Ascending aorta (tissue), 2 donors: Measurements from ENCODE around the gene MAGEA9. TPM values are rescaled to one million over a fixed set of nuclear protein-coding genes. Genes with fewer than 3 reads are reported as not detected.

Experiments used
- DNase-seq, 2 donors: peaks; one replicate each; pipeline ENCODE4 v3.0.0-alpha.2; 2019; ENCODE audit warnings: low spot score in 2 of 2
- H3K27ac ChIP-seq, 2 donors: fragments of 200-600 bp; sonication (generic); one replicate each; pipeline ENCODE4 v1.5.1; 2016 to 2017; ENCODE audit warnings: mild to moderate bottlenecking in 1 of 2
- H3K27me3 ChIP-seq: fragments of 200-600 bp; sonication (generic); one replicate; pipeline ENCODE4 v1.5.1; 2017
- H3K36me3 ChIP-seq, 2 donors: fragments of 200-600 bp; sonication (generic); one replicate each; pipeline ENCODE4 v1.5.1; 2016
- H3K4me1 ChIP-seq, 2 donors: fragments of 200-600 bp; sonication (generic); one replicate each; pipeline ENCODE4 v1.5.1; 2016 to 2017; ENCODE audit warnings: mild to moderate bottlenecking in 1 of 2
- H3K4me3 ChIP-seq, 2 donors: fragments of 200-600 bp; sonication (generic); one replicate each; pipeline ENCODE4 v1.5.1; 2016 to 2017; ENCODE audit warnings: mild to moderate bottlenecking in 1 of 2
- H3K9me3 ChIP-seq, 2 donors: fragments of 200-600 bp; sonication (generic); one replicate each; pipeline ENCODE4 v1.5.1; 2016
- intact Hi-C: fragments of 100-400 bp; cut with DNase I; formaldehyde crosslinking; loops from one replicate; pipeline ENCODE4 v1.15.1; 2023
- total RNA-seq: library from RNA; depleted of rRNA; stranded (reverse); fragments of >200 nt; gene quantifications from one replicate; pipeline ENCODE4 v1.1.0, GENCODE V29; 2016
- TF ChIP-seq, protein P1 (sequence below), 3 experiments: fragments of 200-600 bp in 2 of 3; fragments of 450-650 bp in 1 of 3; sonication (generic) in 2 of 3; IDR thresholded peaks; one replicate each; pipeline ENCODE4 v1.5.1; 2016 to 2019; ENCODE audit warnings: antibody characterized with exemption in 3 of 3, mild to moderate bottlenecking in 1 of 3, moderate library complexity in 1 of 3

MAGEA9 gene
- total RNA-seq, 1 donor from 2014 or later = not detected

DNA sequence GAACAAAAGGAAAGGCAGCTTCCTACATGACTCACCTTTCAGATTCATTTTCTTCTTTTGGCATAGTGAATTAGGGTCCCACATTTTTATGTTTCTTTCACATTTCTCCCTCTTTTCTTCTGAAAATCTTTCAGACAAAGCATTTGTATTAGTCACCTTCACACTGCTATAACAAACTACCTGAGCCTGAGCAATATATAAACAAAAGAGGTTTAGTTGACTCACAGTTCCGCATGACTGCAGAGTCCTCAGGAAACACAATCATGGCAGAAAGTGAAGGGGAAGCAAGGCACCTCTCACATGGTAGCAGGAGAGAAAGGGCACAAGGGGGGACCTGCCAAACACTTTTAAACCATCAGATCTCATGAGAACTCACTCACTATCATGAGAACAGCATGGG lies 36.9 kb downstream of the MAGEA9 start:
- Histone ChIP-seq H3K27ac (no peak overlapping the region), H3K27me3 (no peaks in the 10 kb centered on the region), H3K4me1 (no peaks in the 10 kb centered on the region), H3K36me3 (no peaks in the 10 kb centered on the region), H3K9me3 (peaks cover 0 to 2% of the 10 kb centered on the region in 2 donors), H3K4me3 (no peak overlapping the region)
- no peak for DNase-seq
- TF ChIP-seq, protein P1, sequence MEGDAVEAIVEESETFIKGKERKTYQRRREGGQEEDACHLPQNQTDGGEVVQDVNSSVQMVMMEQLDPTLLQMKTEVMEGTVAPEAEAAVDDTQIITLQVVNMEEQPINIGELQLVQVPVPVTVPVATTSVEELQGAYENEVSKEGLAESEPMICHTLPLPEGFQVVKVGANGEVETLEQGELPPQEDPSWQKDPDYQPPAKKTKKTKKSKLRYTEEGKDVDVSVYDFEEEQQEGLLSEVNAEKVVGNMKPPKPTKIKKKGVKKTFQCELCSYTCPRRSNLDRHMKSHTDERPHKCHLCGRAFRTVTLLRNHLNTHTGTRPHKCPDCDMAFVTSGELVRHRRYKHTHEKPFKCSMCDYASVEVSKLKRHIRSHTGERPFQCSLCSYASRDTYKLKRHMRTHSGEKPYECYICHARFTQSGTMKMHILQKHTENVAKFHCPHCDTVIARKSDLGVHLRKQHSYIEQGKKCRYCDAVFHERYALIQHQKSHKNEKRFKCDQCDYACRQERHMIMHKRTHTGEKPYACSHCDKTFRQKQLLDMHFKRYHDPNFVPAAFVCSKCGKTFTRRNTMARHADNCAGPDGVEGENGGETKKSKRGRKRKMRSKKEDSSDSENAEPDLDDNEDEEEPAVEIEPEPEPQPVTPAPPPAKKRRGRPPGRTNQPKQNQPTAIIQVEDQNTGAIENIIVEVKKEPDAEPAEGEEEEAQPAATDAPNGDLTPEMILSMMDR (IDR thresholded peaks at IDR 0.05) = no peak
- intact Hi-C loops = no loop called here

DNA sequence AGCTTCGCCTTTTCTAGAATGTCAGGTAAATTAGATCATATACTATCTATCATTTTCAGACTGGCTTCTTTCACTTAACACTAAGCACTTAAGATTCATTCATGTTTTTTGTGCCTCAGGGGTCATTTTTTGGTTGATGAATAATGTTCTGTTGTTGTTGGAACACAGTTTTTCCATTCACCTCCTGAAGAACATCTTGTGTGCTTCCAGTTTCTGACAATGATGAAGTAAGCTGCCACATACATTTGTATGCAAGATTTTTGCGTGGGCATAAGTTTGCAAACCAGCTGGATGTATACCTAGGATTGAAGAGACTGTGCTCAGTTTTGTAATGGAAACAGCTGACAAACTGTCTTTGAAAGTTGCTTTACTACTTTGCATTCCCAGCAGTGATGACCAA lies 37.6 kb downstream of the MAGEA9 start:
- TF ChIP-seq, protein P1 (IDR thresholded peaks at IDR 0.05) = no peak
- H3K27ac ChIP-seq = no peak overlapping the region
- no peaks in the 10 kb centered on the region for H3K27me3 ChIP-seq
- H3K4me1 ChIP-seq = no peaks in the 10 kb centered on the region
- intact Hi-C loops = no loop called here
- H3K4me3 ChIP-seq = no peak overlapping the region
- no peaks in the 10 kb centered on the region for H3K36me3 ChIP-seq
- no peak for DNase-seq
- peaks cover 0 to 2% of the 10 kb centered on the region in 2 donors for H3K9me3 ChIP-seq

DNA sequence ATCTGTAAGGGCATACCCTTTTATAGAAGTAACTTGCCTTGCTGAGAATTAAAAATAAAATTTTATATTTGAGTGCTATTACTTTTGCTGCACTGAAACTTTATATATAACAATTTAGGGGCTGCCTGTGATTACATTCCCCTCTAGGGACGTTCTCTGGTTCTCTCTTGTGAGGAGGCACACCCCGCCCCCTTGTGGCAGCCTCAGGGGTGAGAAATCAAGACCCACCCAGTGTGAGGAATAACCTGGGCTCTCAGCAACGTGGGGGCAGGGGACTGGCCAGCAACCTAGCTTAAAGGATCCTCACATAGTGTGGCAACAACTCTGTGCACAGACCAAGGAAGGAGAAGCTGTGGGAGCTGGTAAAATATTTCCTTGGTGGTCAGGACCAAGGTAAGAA lies 43.7 kb downstream of the MAGEA9 start:
- no peaks in the 10 kb centered on the region for H3K4me1 ChIP-seq
- DNase-seq = no peak
- no peaks in the 10 kb centered on the region for H3K36me3 ChIP-seq
- TF ChIP-seq, protein P1 (IDR thresholded peaks at IDR 0.05) = peak in 1 of 3 experiments; percentile 13
- H3K9me3 ChIP-seq = no peaks in the 10 kb centered on the region
- no peaks in the 10 kb centered on the region for H3K27me3 ChIP-seq
- intact Hi-C loops = no loop called here
- no peak overlapping the region for H3K4me3 ChIP-seq
- no peak overlapping the region for H3K27ac ChIP-seq

DNA sequence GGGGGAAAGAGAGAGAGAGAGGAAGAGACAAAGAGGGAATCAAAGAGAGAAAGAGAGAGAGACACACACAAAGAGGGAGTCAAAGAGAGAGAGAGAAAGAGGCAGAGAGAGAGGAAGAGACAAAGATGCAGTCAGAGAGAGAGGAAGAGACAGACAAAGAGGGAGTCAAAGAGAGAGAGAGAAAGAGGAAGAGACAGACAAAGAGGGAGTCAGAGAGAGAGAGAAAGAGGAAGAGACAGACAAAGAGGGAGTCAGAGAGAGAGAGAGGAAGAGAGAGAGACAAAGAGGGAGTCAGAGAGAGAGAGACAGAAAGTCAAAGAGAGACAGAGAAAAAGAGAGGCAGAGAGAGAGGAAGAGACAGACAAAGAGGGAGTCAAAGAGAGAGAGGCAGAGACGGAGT lies 45.5 kb downstream of the MAGEA9 start:
- H3K4me1 ChIP-seq = no peaks in the 10 kb centered on the region
- DNase-seq = no peak
- H3K9me3 ChIP-seq = no peaks in the 10 kb centered on the region
- intact Hi-C loops = no loop called here
- TF ChIP-seq, protein P1 (IDR thresholded peaks at IDR 0.05) = no peak
- no peaks in the 10 kb centered on the region for H3K36me3 ChIP-seq
- H3K4me3 ChIP-seq = no peak overlapping the region
- no peak overlapping the region for H3K27ac ChIP-seq
- no peaks in the 10 kb centered on the region for H3K27me3 ChIP-seq

DNA sequence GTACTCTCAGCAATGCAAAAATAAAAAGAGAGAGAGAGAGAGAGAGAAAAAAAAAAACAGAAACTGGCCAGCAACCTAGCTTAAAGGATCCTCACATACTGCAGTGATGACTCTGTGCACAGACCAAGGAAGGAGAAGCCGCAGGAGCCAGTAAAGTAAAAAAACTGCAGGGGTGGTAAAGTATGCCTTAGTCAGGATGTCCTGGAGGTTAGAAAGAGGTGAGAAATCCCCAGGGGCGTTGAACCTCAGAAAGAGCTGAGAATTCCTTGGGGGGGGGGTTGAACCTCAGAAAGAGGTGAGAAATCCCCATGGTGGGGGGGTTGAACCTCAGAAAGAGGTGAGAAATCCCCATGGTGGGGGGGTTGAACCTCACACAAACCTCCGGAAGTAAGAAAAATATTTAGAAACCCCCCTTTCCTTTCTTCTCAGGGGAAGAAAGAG lies 48.0 kb downstream of the MAGEA9 start:
- Histone ChIP-seq H3K9me3 (no peaks in the 10 kb centered on the region), H3K4me1 (no peaks in the 10 kb centered on the region), H3K36me3 (no peaks in the 10 kb centered on the region), H3K27ac (peak overlapping the region in 1 of 2 donors; percentile 22), H3K4me3 (peak overlapping the region; percentile 35 to 51), H3K27me3 (no peaks in the 10 kb centered on the region)
- TF ChIP-seq, protein P1 (IDR thresholded peaks at IDR 0.05) = no peak
- no peak for DNase-seq
- intact Hi-C loops = no loop called here
